H1 (cell line): ENCODE data around the gene CASP8AP2. TPM values are rescaled to one million over a fixed set of nuclear protein-coding genes. Genes with fewer than 3 reads are reported as not detected.

Experiments
- CTCF ChIA-PET: fragments of 300-600 bp; sonication (Branson Sonifier 250); formaldehyde crosslinking; loops from one replicate; lab custom pipeline; 2021; ENCODE audit not compliant: partially characterized antibody; lab: Charles Lee
- POLR2A ChIA-PET: fragments of 300-600 bp; sonication (Branson Sonifier 250); formaldehyde crosslinking; loops from one replicate; lab custom pipeline; 2021; ENCODE audit warnings: inconsistent platforms; ENCODE audit not compliant: partially characterized antibody; lab: Charles Lee
- DNase-seq, 2 experiments: peaks; one replicate each; pipeline versions ENCODE4 v3.0.0 to v3.0.0-alpha.2; 2010 to 2022; ENCODE audit warnings: low spot score in 2 of 2, low read depth in 1 of 2, mixed read lengths in 1 of 2
- FAIRE-seq: peaks from 2 replicates; lab custom pipeline; 2011; peaks lifted over from hg19 to GRCh38; lab: Jason Lieb, UNC
- H2AFZ ChIP-seq: 2 replicates; pipeline ENCODE4 v1.8.1; 2012; ENCODE audit warnings: low read length, inconsistent platforms
- H2AK5ac ChIP-seq: 2 replicates; pipeline ENCODE4 v1.6.1; 2013; ENCODE audit warnings: low read depth, low read length
- H2BK120ac ChIP-seq: replicated peaks from 2 replicates; pipeline ENCODE3; 2013; ENCODE audit warnings: low read depth, low read length, inconsistent platforms
- H2BK12ac ChIP-seq: 2 replicates; pipeline ENCODE4 v1.6.1; 2013; ENCODE audit warnings: low read depth, low read length
- H2BK15ac ChIP-seq: 2 replicates; pipeline ENCODE4 v1.6.1; 2013; ENCODE audit warnings: low read length
- H2BK20ac ChIP-seq: 2 replicates; pipeline ENCODE4 v1.6.1; 2013; ENCODE audit warnings: low read length
- H2BK5ac ChIP-seq: 2 replicates; pipeline ENCODE4 v1.6.1; 2013; ENCODE audit warnings: low read depth, low read length
- H3K14ac ChIP-seq: 2 replicates; pipeline ENCODE4 v1.6.1; 2013; ENCODE audit warnings: inconsistent platforms; ENCODE audit not compliant: insufficient read length
- H3K18ac ChIP-seq: 2 replicates; pipeline ENCODE4 v1.6.1; 2013; ENCODE audit warnings: low read length; ENCODE audit errors: extremely low read depth
- H3K23ac ChIP-seq: 2 replicates; pipeline ENCODE4 v1.6.1; 2013; ENCODE audit warnings: inconsistent platforms; ENCODE audit not compliant: insufficient read length
- H3K23me2 ChIP-seq: 2 replicates; pipeline ENCODE4 v1.6.1; 2013; ENCODE audit warnings: low read depth, low read length
- H3K27ac ChIP-seq: 2 replicates; pipeline ENCODE4 v1.6.1; 2011; ENCODE audit warnings: low read depth, low read length, inconsistent platforms
- H3K27me3 ChIP-seq, 4 experiments: replicated peaks in 1 of 4; 1 replicate in 1 of 4; 2 replicates in 3 of 4; pipeline versions ENCODE4 v1.6.1 to v1.8.1; 2011 to 2013; ENCODE audit warnings: low read length in 3 of 4, mild to moderate bottlenecking in 3 of 4, inconsistent platforms in 2 of 4, mixed read lengths in 2 of 4, moderate library complexity in 1 of 4; ENCODE audit not compliant: control insufficient read depth in 3 of 4, insufficient read depth in 3 of 4; ENCODE audit errors: extremely low read depth in 1 of 4
- H3K36me3 ChIP-seq, 4 experiments: 2 replicates each; pipeline versions ENCODE4 v1.6.1 to v1.8.1; 2011 to 2013; ENCODE audit warnings: mild to moderate bottlenecking in 4 of 4, low read length in 3 of 4, moderate library complexity in 2 of 4, control low read depth in 1 of 4, inconsistent platforms in 1 of 4; ENCODE audit not compliant: insufficient read depth in 4 of 4, control insufficient read depth in 2 of 4
- H3K4ac ChIP-seq: replicated peaks from 2 replicates; pipeline ENCODE3; 2013; ENCODE audit warnings: low read length, low read depth, mixed read lengths, inconsistent platforms; ENCODE audit not compliant: insufficient read length
- H3K4me1 ChIP-seq, 4 experiments: replicated peaks in 1 of 4; 1 replicate in 1 of 4; 2 replicates in 3 of 4; pipeline versions ENCODE4 v1.6.1 to v1.8.1; 2011 to 2013; ENCODE audit warnings: low read length in 3 of 4, inconsistent platforms in 2 of 4, mixed read lengths in 1 of 4; ENCODE audit not compliant: insufficient read depth in 4 of 4, control insufficient read depth in 3 of 4
- H3K4me2 ChIP-seq, 2 experiments: 2 replicates each; pipeline versions ENCODE4 v1.6.1 to v1.8.1; 2011 to 2013; ENCODE audit warnings: low read depth in 2 of 2, low read length in 2 of 2, control low read depth in 1 of 2, inconsistent platforms in 1 of 2, mild to moderate bottlenecking in 1 of 2; ENCODE audit not compliant: insufficient read depth in 1 of 2
- H3K4me3 ChIP-seq, 4 experiments: fragments of 200-600, 300-600 bp in 1 of 4; sonication (generic), shearing (Covaris generic), sonication (Bioruptor Twin) in 1 of 4; 2 replicates each; pipeline versions ENCODE4 v1.5.1 to v1.8.1; 2011 to 2016; ENCODE audit warnings: low read length in 4 of 4, low read depth in 3 of 4, control low read depth in 2 of 4, inconsistent platforms in 2 of 4, mild to moderate bottlenecking in 2 of 4, mixed read lengths in 1 of 4, moderate library complexity in 1 of 4; ENCODE audit not compliant: insufficient read depth in 2 of 4; ENCODE audit errors: extremely low read depth in 1 of 4
- H3K56ac ChIP-seq: replicated peaks from 2 replicates; pipeline ENCODE3; 2013; ENCODE audit warnings: low read depth, mild to moderate bottlenecking, mixed read lengths, low read length, inconsistent platforms; ENCODE audit not compliant: insufficient read length
- H3K79me1 ChIP-seq: 2 replicates; pipeline ENCODE4 v1.6.1; 2013; ENCODE audit warnings: low read depth, low read length, control low read depth
- H3K79me2 ChIP-seq, 2 experiments: 2 replicates each; pipeline versions ENCODE4 v1.6.1 to v1.8.1; 2012 to 2013; ENCODE audit warnings: low read length in 2 of 2, mild to moderate bottlenecking in 2 of 2, inconsistent platforms in 1 of 2; ENCODE audit not compliant: insufficient read depth in 2 of 2, control insufficient read depth in 1 of 2
- H3K9ac ChIP-seq, 4 experiments: replicated peaks in 1 of 4; 1 replicate in 1 of 4; 2 replicates in 3 of 4; pipeline versions ENCODE4 v1.6.1 to v1.8.1; 2011 to 2013; ENCODE audit warnings: low read depth in 3 of 4, low read length in 3 of 4, control low read depth in 2 of 4, mild to moderate bottlenecking in 2 of 4, moderate library complexity in 2 of 4, inconsistent platforms in 1 of 4; ENCODE audit errors: extremely low read depth in 1 of 4
- H3K9me3 ChIP-seq, 2 experiments: 2 replicates each; pipeline versions ENCODE4 v1.6.1 to v1.8.1; 2012 to 2013; ENCODE audit warnings: mild to moderate bottlenecking in 2 of 2, moderate library complexity in 2 of 2, control low read depth in 1 of 2, inconsistent platforms in 1 of 2, low read depth in 1 of 2, low read length in 1 of 2, mixed read lengths in 1 of 2; ENCODE audit not compliant: insufficient read depth in 2 of 2
- H4K20me1 ChIP-seq, 2 experiments: replicated peaks in 1 of 2; 2 replicates each; pipeline versions ENCODE3 to v1.8.1; 2011 to 2013; ENCODE audit warnings: inconsistent platforms in 2 of 2, low read length in 2 of 2, mild to moderate bottlenecking in 1 of 2; ENCODE audit not compliant: insufficient read depth in 2 of 2, control insufficient read depth in 1 of 2
- H4K5ac ChIP-seq: 2 replicates; pipeline ENCODE4 v1.6.1; 2013; ENCODE audit warnings: low read length, low read depth, mixed read lengths, inconsistent platforms; ENCODE audit not compliant: insufficient read length
- H4K8ac ChIP-seq: 2 replicates; pipeline ENCODE4 v1.8.0; 2013; ENCODE audit warnings: mild to moderate bottlenecking, moderate library complexity, low read length, inconsistent platforms; ENCODE audit not compliant: insufficient read depth; ENCODE audit errors: extremely low read depth
- H4K91ac ChIP-seq: replicated peaks from 2 replicates; pipeline ENCODE3; 2013; ENCODE audit warnings: low read length, mixed read lengths, inconsistent platforms; ENCODE audit not compliant: insufficient read length
- ATF2 ChIP-seq: IDR thresholded peaks from 2 replicates; pipeline ENCODE4 v1.6.1; 2012; ENCODE audit warnings: low read length, inconsistent platforms
- CHD1 ChIP-seq: IDR thresholded peaks from 2 replicates; pipeline ENCODE4 v1.6.1; 2012; ENCODE audit warnings: low read depth, low read length, improper control_type of control experiment
- CREB1 ChIP-seq: IDR thresholded peaks from 2 replicates; pipeline ENCODE4 v1.6.1; 2012; ENCODE audit warnings: inconsistent platforms
- CTBP2 ChIP-seq: IDR thresholded peaks from 2 replicates; pipeline ENCODE4 v1.7.0; 2011; ENCODE audit warnings: borderline replicate concordance, mild to moderate bottlenecking, moderate library complexity, mixed read lengths, low read length; ENCODE audit not compliant: insufficient read depth, insufficient read length
- JUN ChIP-seq: IDR thresholded peaks from 2 replicates; pipeline ENCODE4 v1.6.1; 2011; ENCODE audit warnings: low read depth, mild to moderate bottlenecking, improper control_type of control experiment, low read length
- NRF1 ChIP-seq: IDR thresholded peaks from 2 replicates; pipeline ENCODE4 v1.6.1; 2011; ENCODE audit warnings: mild to moderate bottlenecking, low read depth, low read length, improper control_type of control experiment
- POLR2A ChIP-seq, 2 experiments: IDR thresholded peaks; 1 replicate in 1 of 2; 2 replicates in 1 of 2; pipeline ENCODE4 v1.6.1; 2011; ENCODE audit warnings: low read depth in 2 of 2, low read length in 2 of 2, mild to moderate bottlenecking in 2 of 2; ENCODE audit errors: control extremely low read depth in 1 of 2
- RAD21 ChIP-seq, 2 experiments: IDR thresholded peaks in 1 of 2; conservative IDR thresholded peaks in 1 of 2; 2 replicates each; pipeline ENCODE4 v1.6.1; 2011; ENCODE audit warnings: low read depth in 2 of 2, low read length in 2 of 2, improper control_type of control experiment in 1 of 2, inconsistent platforms in 1 of 2, mild to moderate bottlenecking in 1 of 2, moderate library complexity in 1 of 2
- RFX5 ChIP-seq: IDR thresholded peaks from 2 replicates; pipeline ENCODE4 v1.6.1; 2011; ENCODE audit warnings: low read depth, low read length, improper control_type of control experiment, borderline replicate concordance
- SP1 ChIP-seq: IDR thresholded peaks from 2 replicates; pipeline ENCODE4 v1.6.1; 2011; ENCODE audit warnings: low read depth, low read length
- SRF ChIP-seq: IDR thresholded peaks from 2 replicates; pipeline ENCODE4 v1.6.1; 2011; ENCODE audit warnings: mild to moderate bottlenecking, low read depth, low read length, moderate library complexity
- TBP ChIP-seq: IDR thresholded peaks from 2 replicates; pipeline ENCODE4 v1.6.1; 2011; ENCODE audit warnings: low read depth, low read length, improper control_type of control experiment
- WGBS, 2 experiments: shearing (Covaris generic) in 1 of 2; methylation state at CpG; one replicate each; pipeline versions ENCODE4 v1.1.6 to v1.1.7; 2013 to 2015; ENCODE audit warnings: low lambda C conversion rate in 2 of 2, mixed read lengths in 2 of 2, inconsistent platforms in 1 of 2, low coverage in 1 of 2, missing lambda C conversion rate in 1 of 2; ENCODE audit not compliant: insufficient replicate concordance in 2 of 2, insufficient coverage in 1 of 2, insufficient read length in 1 of 2; ENCODE audit errors: extremely low coverage in 1 of 2, missing lambda C conversion rate in 1 of 2; 5-methylcytosine and 5-hydroxymethylcytosine counted together
- polyA plus RNA-seq, 7 experiments: library from polyadenylated mRNA; depleted of rRNA in 3 of 7; stranded (reverse) in 5 of 7; unstranded in 2 of 7; fragments of >200 nt in 5 of 7; fragments of 200-250 nt in 2 of 7; gene quantifications; 1 replicate in 5 of 7; 2 replicates in 1 of 7; 4 replicates in 1 of 7; pipeline versions ENCODE4 v1.2.1 to v1.2.3, GENCODE V29; 2011 to 2013; ENCODE audit warnings: missing spikeins in 2 of 7, mixed read lengths in 2 of 7
- total RNA-seq: library from RNA; stranded (reverse); fragmentation: NEBNext Ultra II Directional; extraction: Animal tissue kit (Norgen Biotek cat#: 25700); gene quantifications from 2 replicates; pipeline ENCODE4 v1.2.1, GENCODE V29; 2021

The CASP8AP2 gene
- total and polyA plus RNA-seq, 2 of the 8 experiments (the other 6 are each of a cell fraction or from before 2014, with no cell fraction given) = 6.9 to 32.1 TPM

- Histone ChIP-seq H3K4ac (no peak overlapping the region), H3K18ac (no peak overlapping the region), H2BK5ac (no peak overlapping the region), H3K79me2 (no peaks in the 10 kb centered on the region), H3K23me2 (no peaks in the 10 kb centered on the region), H4K91ac (no peak overlapping the region), H3K9me3 (peaks cover 0 to 2% of the 10 kb centered on the region in 2 experiments; a peak in 1 of 4 replicates), H3K4me3 (no peak overlapping the region), H3K27ac (no peak overlapping the region), H3K56ac (no peak overlapping the region)
- no peak for FAIRE-seq
- no peak for TF ChIP-seq NRF1
- TF ChIP-seq JUN = no peak
- no peak for TF ChIP-seq SRF
- no peak for TF ChIP-seq CHD1
- TF ChIP-seq ATF2 = no peak
- no peak for TF ChIP-seq POLR2A (IDR thresholded peaks at IDR 0.05; ENCODE audit: control extremely low read depth in 1 of 2, low read depth in 2 of 2, low read length in 2 of 2)
- TF ChIP-seq CTBP2 = no peak
- no peak for TF ChIP-seq TBP
- TF ChIP-seq SP1 = no peak
- TF ChIP-seq CREB1 = no peak
- TF ChIP-seq RAD21 (IDR thresholded peaks at IDR 0.05 in 1 of 2, conservative IDR thresholded peaks at IDR 0.05 in 1 of 2; ENCODE audit: low read depth in 2 of 2, low read length in 2 of 2) = no peak
- no peak for TF ChIP-seq RFX5
- TF ChIP-seq, all 59 proteins: peak for 0
- Histone ChIP-seq H2AK5ac (no peak overlapping the region), H2BK120ac (no peak overlapping the region), H2AFZ (no peak overlapping the region), H3K79me1 (no peaks in the 10 kb centered on the region), H3K27me3 (no peaks in the 10 kb centered on the region), H3K9ac (no peak overlapping the region), H4K8ac (no peak overlapping the region), H4K5ac (no peak overlapping the region), H3K36me3 (peaks cover 13 to 86% (median 59%) of the 10 kb centered on the region in 4 experiments; a peak in 7 of 8 replicates), H4K20me1 (peaks cover 0 to 2% of the 10 kb centered on the region in 2 experiments), H2BK12ac (no peak overlapping the region), H2BK15ac (no peak overlapping the region), H3K4me1 (no peaks in the 10 kb centered on the region), H3K23ac (no peak overlapping the region), H3K14ac (no peak overlapping the region), H3K4me2 (no peak overlapping the region), H2BK20ac (no peak overlapping the region)
- CTCF ChIA-PET = no interaction called here
- WGBS, 2 experiments = 94% methylated on average over 5 of the region's 5 CpGs; no CpG with 5 or more reads in 1 of the 2 experiments
- POLR2A ChIA-PET = interaction anchor here (0.9 to 1.3 kb wide), 2 partner anchors 10 to 12 kb away, joined by 4 to 5 read pairs; no protein-coding TSS in a partner anchor
- no peak for DNase-seq
Observed at GRCh38 chr6:89862273-89862672, 32.6 kb downstream of the CASP8AP2 start.
